Putamen (tissue), 1 donor: Measurements from ENCODE around the gene TCEA3.

Source experiments
- DNase-seq: peaks from one replicate; pipeline ENCODE4 v3.0.0-alpha.2; 2016; ENCODE audit warnings: low spot score

Gene TCEA3

GRCh38 chr1:23424293-23425192, at the start of gene TCEA3:
Gene TCEA3, minus strand, starts transcription at chr1:23424748. Its CDS starts 115 bp downstream, at chr1:23424633.
- DNase-seq: no peak

- no peak for DNase-seq
These were observed 48.7 kb upstream of the TCEA3 start for GRCh38 chr1:23473037-23473800.

- DNase-seq: no peak
These were observed 47.9 kb upstream of the TCEA3 start for GRCh38 chr1:23472351-23473036.

GRCh38 chr1:23471473-23472075, 47.0 kb upstream of the TCEA3 start:
- DNase-seq: no peak

DNA sequence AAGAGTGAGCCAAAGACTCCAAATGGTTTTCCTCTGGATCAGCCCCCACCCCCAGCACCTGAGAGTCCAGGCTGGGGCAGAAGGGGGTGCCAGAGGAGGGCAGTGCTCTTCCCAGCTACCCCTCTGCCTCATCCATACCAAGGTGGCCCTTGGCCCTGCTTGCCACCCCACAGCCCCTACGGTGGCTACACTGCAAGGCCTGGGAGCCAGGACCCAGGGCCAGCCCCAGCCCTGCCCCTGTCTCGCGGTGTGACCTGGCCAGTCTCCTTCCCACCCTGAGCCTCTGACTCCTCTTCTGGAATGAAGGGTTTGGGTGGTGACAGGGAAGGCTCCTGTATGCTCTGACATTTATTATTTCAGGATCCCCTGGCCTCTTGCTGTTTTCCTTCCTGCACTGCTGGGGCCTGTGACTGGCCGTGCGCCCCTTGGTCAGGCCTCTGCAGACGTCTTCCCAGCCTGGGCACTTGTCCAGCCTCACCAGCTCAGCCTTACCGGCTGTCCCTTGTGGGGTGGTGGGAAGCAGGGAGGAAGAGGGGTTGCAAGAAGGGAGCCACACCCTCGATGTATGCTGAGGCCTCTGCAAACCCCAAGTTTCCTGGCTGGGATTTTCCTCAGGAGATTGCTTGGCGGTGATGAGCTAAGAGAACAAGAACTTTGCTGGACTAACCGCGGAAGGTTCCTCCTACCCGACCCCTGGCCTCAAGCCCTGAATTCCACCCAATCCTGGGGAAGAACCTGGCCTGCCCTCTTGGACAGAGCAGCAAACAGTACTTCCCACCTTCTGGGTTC, 45.9 kb upstream of the TCEA3 start:
- DNase-seq: no peak

DNA sequence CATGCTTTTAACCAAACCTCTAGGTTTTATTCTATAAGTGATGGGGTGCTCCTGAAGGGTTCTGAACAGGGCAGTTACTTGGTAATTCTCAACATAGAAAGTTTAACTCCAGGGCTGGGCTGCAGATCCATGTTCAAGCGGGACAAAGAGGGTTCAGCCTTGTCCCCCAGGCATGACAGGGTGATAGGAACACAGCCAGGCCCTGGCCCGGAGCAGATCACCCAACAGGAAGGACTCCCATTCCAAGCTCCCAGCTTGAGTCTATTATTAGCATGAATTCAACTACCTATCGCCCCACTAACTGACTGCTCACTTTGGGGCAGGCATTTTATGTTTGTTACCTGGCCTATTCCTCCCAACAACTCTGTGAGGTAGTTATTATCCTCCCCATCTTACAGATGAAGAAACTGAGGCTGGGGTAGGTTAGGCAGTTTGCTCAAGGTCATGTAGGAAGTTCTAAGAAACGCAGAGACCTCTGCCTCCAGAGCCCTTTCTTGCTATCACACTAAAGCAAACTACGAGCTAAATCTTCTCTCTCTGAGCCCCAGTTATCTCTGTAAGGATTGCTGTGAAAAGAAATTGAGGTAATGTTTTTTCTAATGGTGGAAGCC, 44.9 kb upstream of the TCEA3 start:
- no peak for DNase-seq

DNA sequence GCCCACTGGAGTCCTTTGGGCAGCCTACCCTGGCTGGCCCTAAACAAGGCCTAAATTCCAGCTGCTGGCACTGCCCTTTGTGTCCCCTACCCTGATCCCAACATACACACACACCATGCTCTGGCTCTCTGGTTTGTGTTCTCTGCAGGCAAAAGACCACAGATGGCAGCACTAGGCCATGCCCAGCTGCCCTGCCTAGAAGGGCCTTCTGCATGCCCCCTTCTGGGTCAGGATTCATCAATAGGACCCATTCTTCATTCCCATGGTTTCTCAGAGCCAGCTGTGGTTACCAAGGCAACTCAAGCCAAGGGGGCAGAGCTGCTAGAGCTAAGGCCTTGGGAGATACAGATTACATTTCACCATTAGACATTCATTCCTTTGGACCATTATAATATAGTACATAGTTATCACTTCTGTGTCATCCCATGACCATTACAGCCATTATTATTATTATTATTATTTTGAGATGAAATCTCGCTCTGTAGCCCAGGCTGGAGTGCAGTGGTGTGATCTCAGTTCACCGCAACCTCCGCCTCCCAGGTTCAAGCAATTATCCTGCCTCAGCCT, 42.0 kb upstream of the TCEA3 start:
- DNase-seq: peak; percentile 81

- DNase-seq: no peak
These were observed 38.7 kb upstream of the TCEA3 start for GRCh38 chr1:23463286-23463685.

DNA sequence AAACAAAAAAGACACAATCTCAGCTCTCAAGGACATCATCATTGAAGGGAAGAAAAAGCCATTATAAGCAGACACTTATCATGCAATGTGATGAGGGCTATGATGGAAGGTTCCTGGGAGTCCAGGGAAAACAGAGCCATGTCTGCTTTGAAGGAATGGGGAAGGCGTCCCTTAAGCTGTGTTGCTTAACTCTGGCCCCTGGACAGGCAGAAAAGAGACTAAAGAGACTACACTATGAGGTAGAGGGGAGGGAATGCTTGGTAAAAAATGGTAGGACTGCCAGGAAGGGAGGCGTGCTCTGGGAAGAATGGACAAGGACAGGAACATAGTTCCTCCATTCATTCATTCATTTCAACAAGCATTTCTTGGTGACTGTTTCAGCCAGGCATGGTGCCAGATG, 38.2 kb upstream of the TCEA3 start:
- no peak for DNase-seq

DNA sequence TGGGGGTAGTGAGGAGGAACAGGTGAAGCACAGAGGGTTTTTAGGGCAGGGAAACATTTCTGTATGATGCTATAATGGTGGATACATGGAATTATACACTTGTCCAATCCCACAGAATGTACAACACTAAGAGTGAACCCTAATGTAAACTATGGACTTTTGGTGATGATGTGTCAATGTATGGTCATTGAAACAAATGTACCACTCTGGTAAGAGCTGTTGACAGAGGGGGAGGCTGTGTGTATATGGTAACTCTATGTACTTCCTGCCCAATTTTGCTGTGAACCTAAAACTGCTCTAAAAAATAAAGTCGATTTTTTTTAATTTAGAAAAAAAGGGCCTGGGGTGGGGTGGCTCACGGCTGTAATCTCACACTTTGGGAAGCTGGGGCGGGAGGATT, 36.5 kb upstream of the TCEA3 start:
- DNase-seq: no peak

DNA sequence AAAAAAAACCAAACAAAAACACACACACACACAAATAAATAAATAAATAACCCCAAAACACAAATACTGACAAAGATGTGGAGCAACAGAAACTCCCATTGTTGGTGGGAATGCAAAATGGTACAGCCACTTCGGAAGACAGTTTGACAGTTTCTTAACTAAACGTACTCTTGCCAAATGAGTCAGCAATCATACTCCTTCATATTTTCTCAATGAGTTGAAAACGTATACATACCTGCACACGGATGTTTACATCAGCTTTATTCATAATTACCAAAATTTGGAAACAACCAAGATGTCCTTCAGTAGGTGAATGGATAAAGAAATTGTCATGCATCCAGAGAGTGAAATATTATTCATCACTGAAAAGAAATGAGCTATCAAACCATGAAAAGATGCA, 36.0 kb upstream of the TCEA3 start:
- no peak for DNase-seq

DNA sequence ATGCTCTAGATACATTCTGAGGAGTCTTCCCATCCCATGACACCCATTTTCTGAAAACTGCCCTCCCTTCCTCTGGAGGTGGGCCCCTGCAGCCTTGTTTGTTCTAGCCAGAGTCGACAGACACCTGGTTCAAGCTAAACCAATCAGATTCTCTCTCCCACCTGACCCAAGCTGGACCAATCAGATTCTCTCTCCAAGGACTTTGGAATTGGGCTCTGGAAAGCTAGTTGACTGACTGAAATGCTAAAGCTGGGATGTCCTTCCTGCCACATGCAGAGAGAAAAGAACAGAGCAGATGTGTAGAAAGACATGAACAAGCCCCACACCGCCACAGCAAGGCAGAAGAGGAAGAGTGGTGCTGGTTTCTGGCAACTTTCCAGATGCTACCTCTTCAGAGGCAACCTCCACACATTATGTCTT, 34.8 kb upstream of the TCEA3 start:
- no peak for DNase-seq

- no peak for DNase-seq
These were observed 31.7 kb upstream of the TCEA3 start for GRCh38 chr1:23456226-23456625.

- DNase-seq: no peak
These were observed 29.0 kb upstream of the TCEA3 start for GRCh38 chr1:23453455-23454000.

- DNase-seq: no peak
These were observed 27.5 kb upstream of the TCEA3 start for GRCh38 chr1:23452011-23452411.

DNA sequence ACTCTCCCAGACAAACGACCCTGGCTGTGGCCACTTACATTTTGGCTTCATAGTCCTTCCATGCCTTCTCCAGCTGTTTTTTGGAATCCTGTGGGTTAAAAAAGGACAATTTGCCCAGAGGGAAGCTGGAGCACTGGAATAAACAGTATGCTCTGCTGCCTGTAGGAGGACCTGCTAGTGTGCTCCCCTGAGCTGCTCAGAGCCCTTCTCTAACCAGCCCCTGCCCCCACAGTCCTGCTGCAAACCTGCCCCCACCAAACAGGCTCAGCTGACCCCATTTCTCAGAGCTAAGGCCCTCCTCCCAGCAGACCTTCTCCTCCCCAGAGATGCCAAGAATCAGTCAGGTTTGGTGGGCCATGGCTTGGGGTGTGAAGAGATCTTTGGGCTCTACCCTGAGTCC, 26.9 kb upstream of the TCEA3 start:
- DNase-seq: no peak

- DNase-seq: no peak
These were observed 26.3 kb upstream of the TCEA3 start for GRCh38 chr1:23450894-23451293.

DNA sequence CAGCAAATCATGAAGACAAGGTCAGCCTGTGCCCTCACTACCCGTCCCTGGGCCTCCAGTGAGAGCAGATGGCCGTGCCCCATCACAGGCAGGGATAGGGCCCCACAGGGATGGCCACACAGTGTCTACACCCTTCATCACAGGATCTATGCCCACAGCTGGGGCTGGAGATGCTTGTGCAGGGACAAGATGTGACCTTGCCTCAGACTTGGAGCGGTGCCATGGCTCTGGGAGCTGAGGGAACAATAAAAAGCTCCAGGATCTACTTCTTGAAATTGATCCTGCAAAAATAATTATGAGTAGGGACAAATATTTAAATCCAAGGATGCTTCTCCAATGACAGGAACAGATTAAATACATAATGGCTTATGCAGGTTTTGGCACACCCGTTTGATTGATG, 25.4 kb upstream of the TCEA3 start:
- DNase-seq: no peak

DNA sequence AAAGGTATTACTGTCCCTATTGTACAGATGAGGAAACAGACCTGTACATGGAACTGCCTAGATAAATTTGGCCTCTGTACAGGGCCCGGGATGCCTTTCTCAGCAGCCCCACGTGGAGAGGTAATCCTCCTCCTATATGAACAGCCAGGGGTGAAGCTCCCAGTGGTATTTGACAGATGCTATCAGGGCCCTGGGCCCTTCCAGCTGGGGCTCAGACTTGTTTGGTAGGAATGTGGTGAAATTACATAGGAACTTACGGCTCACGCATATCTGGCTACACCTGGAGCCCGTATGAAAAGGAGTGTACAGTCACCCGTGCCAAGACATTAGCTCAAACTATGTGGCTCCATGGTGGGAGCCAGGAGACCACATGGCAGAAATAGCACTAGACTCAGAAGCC, 24.8 kb upstream of the TCEA3 start:
- no peak for DNase-seq

DNA sequence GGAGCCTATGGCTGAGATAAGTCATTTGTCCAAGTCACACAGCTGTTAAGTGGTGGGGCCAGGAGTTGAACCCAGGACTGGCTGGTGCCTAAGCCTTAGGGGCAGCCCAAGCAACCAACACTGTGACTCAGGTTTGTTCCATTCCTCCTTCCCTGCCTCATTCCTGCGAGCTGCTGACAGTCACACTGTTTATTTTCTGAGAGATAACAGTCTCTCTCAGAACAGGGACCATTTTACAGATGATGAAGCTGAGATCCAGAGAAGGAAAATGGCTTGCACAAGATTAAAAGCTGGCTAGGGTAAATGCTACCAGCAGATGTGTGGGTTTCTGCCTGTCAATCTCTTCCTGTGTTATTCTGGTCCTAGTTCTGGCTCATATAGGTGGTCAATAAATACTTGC, 24.3 kb upstream of the TCEA3 start:
- DNase-seq: no peak
